Right lobe of liver (tissue), 4 donors: ENCODE data around the gene PLEKHG2.
A peak's percentile ranks its signal among the peaks of the same experiment; 100 is the strongest.

Experiments used
- POLR2A ChIP-seq: fragments of 450-650 bp; IDR thresholded peaks from one replicate; pipeline ENCODE4 v1.6.1; 2017; ENCODE audit warnings: antibody characterized with exemption, mild to moderate bottlenecking
- TF ChIP-seq, protein P1 (sequence below), 4 donors: fragments of 200-600 bp in 3 of 4; fragments of 450-650 bp in 1 of 4; IDR thresholded peaks; one replicate each; pipeline versions ENCODE4 v1.5.1 to v1.8.0; 2016 to 2022; ENCODE audit warnings: antibody characterized with exemption in 4 of 4, mild to moderate bottlenecking in 2 of 4
- donor health status: DM: no; HTN: no; CAD: no.
- donor health status: DM: no; HTN: no; CAD: no.
- donor health status: DM: no; HTN: yes; CAD: no.

DNA sequence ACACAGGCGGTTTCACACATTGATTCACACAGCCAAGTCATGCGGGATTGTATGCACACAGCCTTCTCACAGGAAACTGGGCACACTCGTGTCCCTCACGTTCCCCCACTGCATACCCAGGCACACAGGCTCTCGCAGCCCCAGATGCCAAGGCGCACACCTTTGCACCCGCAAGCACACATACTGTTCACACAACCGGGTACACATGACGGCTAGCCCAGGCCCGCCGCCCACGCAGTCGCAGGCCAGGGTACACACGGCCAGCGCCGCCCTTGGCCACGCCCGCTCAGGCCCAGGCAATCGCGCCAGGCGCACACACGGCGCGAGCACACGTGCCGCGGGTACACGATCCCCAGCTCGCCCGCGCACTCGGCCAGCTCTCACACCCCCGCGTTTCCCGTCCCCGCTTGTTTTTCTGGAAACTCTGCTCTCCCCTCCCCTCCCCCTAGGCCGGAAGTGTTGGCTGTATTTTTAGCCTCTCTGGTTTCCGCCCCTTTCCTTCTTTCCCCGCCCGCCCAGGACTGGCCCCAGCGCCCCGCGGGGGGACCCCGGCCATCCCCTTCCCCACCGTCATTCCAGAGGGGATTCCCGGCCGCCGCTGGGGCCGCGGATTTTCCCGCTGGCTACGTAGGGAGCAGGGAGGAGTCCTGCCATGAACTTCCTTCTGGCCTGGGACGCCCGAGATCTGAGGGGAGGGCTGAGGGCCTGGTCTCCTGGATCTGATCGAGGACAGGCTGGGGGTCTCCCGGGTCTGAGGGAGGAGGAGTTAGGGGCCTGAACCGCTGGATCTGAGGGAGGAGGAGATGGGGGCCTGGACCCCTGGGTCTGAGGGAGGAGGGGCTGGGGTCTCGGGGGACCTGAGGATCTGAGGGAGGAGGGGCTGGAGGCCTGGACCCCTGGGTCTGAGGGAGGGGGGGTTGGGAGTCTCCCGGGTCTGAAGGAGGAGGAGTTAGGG, 9.8 kb upstream of the PLEKHG2 start:
- TF ChIP-seq, protein P1, sequence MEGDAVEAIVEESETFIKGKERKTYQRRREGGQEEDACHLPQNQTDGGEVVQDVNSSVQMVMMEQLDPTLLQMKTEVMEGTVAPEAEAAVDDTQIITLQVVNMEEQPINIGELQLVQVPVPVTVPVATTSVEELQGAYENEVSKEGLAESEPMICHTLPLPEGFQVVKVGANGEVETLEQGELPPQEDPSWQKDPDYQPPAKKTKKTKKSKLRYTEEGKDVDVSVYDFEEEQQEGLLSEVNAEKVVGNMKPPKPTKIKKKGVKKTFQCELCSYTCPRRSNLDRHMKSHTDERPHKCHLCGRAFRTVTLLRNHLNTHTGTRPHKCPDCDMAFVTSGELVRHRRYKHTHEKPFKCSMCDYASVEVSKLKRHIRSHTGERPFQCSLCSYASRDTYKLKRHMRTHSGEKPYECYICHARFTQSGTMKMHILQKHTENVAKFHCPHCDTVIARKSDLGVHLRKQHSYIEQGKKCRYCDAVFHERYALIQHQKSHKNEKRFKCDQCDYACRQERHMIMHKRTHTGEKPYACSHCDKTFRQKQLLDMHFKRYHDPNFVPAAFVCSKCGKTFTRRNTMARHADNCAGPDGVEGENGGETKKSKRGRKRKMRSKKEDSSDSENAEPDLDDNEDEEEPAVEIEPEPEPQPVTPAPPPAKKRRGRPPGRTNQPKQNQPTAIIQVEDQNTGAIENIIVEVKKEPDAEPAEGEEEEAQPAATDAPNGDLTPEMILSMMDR (IDR thresholded peaks at IDR 0.05): no peak
- TF ChIP-seq POLR2A: peak; percentile 51
